Activated T-helper 2 cell treated with anti-CD3 and anti-CD28 coated beads, Interferon-gamma antibody, Interleukin-2, Interleukin-4, amounts not matched to agents 10 μg/mL and 5 μg/mL and 100 μg/mL, durations not matched to agents 14 hours and 24 hours and 36 hours (primary cell): Measurements from ENCODE around the gene RUNX3. TPM values are rescaled to one million over a fixed set of nuclear protein-coding genes. Genes with fewer than 3 reads are reported as not detected.
A peak's percentile ranks its signal among the peaks of the same experiment; 100 is the strongest.

Source experiments
- DNase-seq: peaks from one replicate; pipeline ENCODE4 v3.0.0; 2021; ENCODE audit warnings: low spot score
- H3K27ac Mint-ChIP-seq: one replicate; pipeline ENCODE4 v1.8.0; 2021; ENCODE audit warnings: mixed read lengths
- H3K27me3 Mint-ChIP-seq: one replicate; pipeline ENCODE4 v1.8.0; 2021; ENCODE audit warnings: low read depth, mixed read lengths
- H3K36me3 Mint-ChIP-seq: one replicate; pipeline ENCODE4 v1.8.0; 2021; ENCODE audit warnings: low read depth, mixed read lengths
- H3K4me1 Mint-ChIP-seq: one replicate; pipeline ENCODE4 v1.8.0; 2021; ENCODE audit warnings: low read depth, mixed read lengths
- H3K4me3 Mint-ChIP-seq: one replicate; pipeline ENCODE4 v1.8.0; 2021; ENCODE audit warnings: low read depth, mild to moderate bottlenecking, moderate library complexity, mixed read lengths
- H3K9me3 Mint-ChIP-seq: one replicate; pipeline ENCODE4 v1.8.0; 2021; ENCODE audit warnings: mixed read lengths
- intact Hi-C: fragments of 100-400 bp; cut with micrococcal nuclease; formaldehyde crosslinking; loops from one replicate; pipeline ENCODE4 v1.15.1; 2023
- total RNA-seq: library from RNA; stranded (reverse); gene quantifications from 2 replicates; pipeline ENCODE4 v1.2.3, GENCODE V29; 2022

RUNX3 gene
- total RNA-seq, 1 donor from 2014 or later = 129 TPM

DNA sequence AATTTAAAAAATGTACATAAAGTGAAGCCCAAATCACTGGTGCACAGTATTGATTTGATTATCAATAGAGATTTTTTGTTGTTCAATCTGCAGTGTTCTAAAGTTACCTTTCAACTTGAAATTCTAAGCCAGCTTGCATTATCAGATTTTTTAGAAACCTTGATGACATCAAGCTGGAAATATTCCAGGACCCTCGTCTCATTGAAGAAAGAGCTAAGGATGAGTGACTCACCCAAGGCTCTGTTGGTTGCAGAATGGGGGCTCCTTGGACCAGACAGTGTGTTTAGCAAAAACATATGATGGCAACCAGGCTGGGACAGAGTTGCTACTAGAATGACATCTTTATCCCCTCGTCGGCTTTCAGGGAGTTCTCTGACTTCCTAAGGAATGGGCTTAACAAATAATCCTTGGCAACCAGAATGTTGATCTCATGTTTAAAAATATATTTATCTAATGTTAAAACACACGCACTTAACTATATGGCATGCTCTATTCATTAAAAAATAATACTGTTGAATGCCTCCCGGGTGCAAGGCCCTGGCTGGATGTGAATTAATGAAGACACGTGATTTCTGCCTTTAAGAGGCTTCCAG is 79.7 kb downstream of the RUNX3 start:
- no peaks in the 10 kb centered on the region for H3K9me3 Mint-ChIP-seq
- H3K4me1 Mint-ChIP-seq = peaks cover 16% of the 10 kb centered on the region
- intact Hi-C loops = no loop called here
- peaks cover 36% of the 10 kb centered on the region for H3K27me3 Mint-ChIP-seq
- H3K36me3 Mint-ChIP-seq = no peaks in the 10 kb centered on the region
- DNase-seq = no peak
- no peak overlapping the region for H3K27ac Mint-ChIP-seq
- H3K4me3 Mint-ChIP-seq = no peak overlapping the region

DNA sequence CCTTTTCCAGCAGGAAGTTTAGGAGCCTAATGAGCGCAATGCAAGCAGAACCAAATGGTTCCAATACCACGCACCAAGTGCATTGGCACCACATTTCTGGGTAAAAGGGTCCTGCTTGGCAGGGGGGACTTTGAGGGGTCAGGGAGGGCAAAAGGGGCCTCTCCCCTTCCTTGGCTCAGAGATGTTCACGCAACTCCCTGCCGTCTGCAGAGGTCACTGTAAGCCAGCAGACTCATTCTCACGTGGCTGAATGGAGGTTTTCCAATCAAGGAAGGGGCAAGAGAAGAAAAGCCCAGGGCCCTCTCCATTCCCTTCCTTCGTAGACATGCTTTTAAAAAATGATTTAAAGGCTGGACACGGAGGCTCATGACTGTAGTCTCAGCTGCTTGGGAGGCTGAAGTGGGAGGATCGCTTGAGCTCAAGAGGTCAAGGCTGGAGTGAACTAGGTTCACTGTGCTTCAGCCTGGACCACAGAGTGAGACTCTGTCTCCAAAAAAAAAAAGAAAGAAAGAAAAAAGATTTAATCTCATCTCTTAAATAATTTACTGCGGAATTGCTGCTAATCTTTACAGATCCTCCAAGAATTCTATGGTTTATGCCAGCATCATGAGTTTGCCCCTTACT is 80.3 kb downstream of the RUNX3 start:
- no peaks in the 10 kb centered on the region for H3K36me3 Mint-ChIP-seq
- H3K4me3 Mint-ChIP-seq = peak overlapping the region; percentile 46
- DNase-seq = no peak
- H3K27ac Mint-ChIP-seq = no peak overlapping the region
- H3K4me1 Mint-ChIP-seq = peaks cover 16% of the 10 kb centered on the region
- peaks cover 36% of the 10 kb centered on the region for H3K27me3 Mint-ChIP-seq
- intact Hi-C loops = loop anchor here (2.0 to 5.0 kb wide), 2 partner anchors 48 to 299 kb away; no protein-coding TSS in a partner anchor
- H3K9me3 Mint-ChIP-seq = no peaks in the 10 kb centered on the region

Other genes with a start within 250 kb of the RUNX3 start
- gene CLIC4, start 184.8 kb downstream of the RUNX3 start, total RNA-seq = 17.9 and 18.2 TPM in 2 replicates